WERI-Rb-1 (cell line): ENCODE measurements around the gene ZFP36L2.

Experiments used
- DNase-seq: peaks from one replicate; pipeline ENCODE4 v3.0.0-alpha.2; 2020
- H3K27ac ChIP-seq: fragments of 250-450 bp; sonication (Bioruptor Pico); 2 replicates; pipeline ENCODE4 v1.5.1; 2020; ENCODE audit warnings: mild to moderate bottlenecking, moderate library complexity
- H3K27me3 ChIP-seq: fragments of 250-450 bp; sonication (Bioruptor Pico); 2 replicates; pipeline ENCODE4 v1.5.1; 2021; ENCODE audit warnings: mild to moderate bottlenecking, low read depth, moderate library complexity; ENCODE audit not compliant: insufficient read depth, severe bottlenecking
- H3K36me3 ChIP-seq: fragments of 250-450 bp; sonication (Bioruptor Pico); 2 replicates; pipeline ENCODE4 v1.5.1; 2020; ENCODE audit warnings: mild to moderate bottlenecking, moderate library complexity
- H3K4me3 ChIP-seq: 2 replicates; pipeline ENCODE4 v1.5.1; 2011; ENCODE audit warnings: low read depth, mild to moderate bottlenecking, control low read depth, low read length
- H3K9me3 ChIP-seq: fragments of 250-450 bp; sonication (Bioruptor Pico); 2 replicates; pipeline ENCODE4 v1.5.1; 2021; ENCODE audit warnings: mild to moderate bottlenecking, moderate library complexity; ENCODE audit not compliant: severe bottlenecking
- TF ChIP-seq, protein P1 (sequence below): IDR thresholded peaks from 2 replicates; pipeline ENCODE4 v1.5.1; 2011; ENCODE audit warnings: low read depth, mild to moderate bottlenecking, control low read depth, inconsistent platforms, low read length

The ZFP36L2 gene

GRCh38 chr2:43270461-43270860 lies 44.1 kb upstream of the ZFP36L2 start:
- Histone ChIP-seq H3K4me3 (no peak overlapping the region), H3K27me3 (no peaks in the 10 kb centered on the region), H3K36me3 (no peaks in the 10 kb centered on the region; the same call in none of the 2 replicates), H3K9me3 (no peaks in the 10 kb centered on the region), H3K27ac (no peak overlapping the region)
- TF ChIP-seq, protein P1, sequence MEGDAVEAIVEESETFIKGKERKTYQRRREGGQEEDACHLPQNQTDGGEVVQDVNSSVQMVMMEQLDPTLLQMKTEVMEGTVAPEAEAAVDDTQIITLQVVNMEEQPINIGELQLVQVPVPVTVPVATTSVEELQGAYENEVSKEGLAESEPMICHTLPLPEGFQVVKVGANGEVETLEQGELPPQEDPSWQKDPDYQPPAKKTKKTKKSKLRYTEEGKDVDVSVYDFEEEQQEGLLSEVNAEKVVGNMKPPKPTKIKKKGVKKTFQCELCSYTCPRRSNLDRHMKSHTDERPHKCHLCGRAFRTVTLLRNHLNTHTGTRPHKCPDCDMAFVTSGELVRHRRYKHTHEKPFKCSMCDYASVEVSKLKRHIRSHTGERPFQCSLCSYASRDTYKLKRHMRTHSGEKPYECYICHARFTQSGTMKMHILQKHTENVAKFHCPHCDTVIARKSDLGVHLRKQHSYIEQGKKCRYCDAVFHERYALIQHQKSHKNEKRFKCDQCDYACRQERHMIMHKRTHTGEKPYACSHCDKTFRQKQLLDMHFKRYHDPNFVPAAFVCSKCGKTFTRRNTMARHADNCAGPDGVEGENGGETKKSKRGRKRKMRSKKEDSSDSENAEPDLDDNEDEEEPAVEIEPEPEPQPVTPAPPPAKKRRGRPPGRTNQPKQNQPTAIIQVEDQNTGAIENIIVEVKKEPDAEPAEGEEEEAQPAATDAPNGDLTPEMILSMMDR, result no peak
- DNase-seq, result no peak

DNA sequence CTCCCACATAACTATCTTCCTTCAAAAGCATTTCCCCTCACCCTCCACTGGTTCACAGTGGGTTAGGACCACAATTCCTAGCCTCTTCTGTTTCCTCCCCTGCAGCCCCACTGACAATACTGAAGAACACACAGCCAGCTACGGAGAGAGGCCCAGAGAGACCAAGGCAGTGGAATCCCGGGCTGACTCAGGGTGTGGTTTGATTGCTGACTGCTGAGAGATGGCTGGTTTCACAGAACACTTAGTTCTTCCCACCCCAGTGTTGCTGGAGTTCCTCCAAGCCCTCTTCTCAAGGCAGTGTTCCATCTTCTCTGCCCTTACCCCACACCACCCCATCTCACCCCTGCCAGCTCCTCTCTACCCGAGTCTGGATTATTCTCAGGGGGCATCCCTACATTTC lies 43.3 kb upstream of the ZFP36L2 start:
- TF ChIP-seq, protein P1, result no peak
- no peak overlapping the region for H3K4me3 ChIP-seq
- no peaks in the 10 kb centered on the region for H3K27me3 ChIP-seq
- no peaks in the 10 kb centered on the region; the same call in none of the 2 replicates for H3K36me3 ChIP-seq
- H3K27ac ChIP-seq, result no peak overlapping the region; the same call in 1 of the 2 replicates
- DNase-seq, result no peak
- H3K9me3 ChIP-seq, result no peaks in the 10 kb centered on the region

GRCh38 chr2:43269074-43269572 lies 42.7 kb upstream of the ZFP36L2 start:
- Histone ChIP-seq H3K27ac (peak overlapping the region; percentile 28), H3K9me3 (no peaks in the 10 kb centered on the region), H3K4me3 (no peak overlapping the region), H3K36me3 (no peaks in the 10 kb centered on the region; the same call in none of the 2 replicates), H3K27me3 (no peaks in the 10 kb centered on the region)
- TF ChIP-seq, protein P1, result peak; percentile 66
- peak; percentile 88 for DNase-seq

DNA sequence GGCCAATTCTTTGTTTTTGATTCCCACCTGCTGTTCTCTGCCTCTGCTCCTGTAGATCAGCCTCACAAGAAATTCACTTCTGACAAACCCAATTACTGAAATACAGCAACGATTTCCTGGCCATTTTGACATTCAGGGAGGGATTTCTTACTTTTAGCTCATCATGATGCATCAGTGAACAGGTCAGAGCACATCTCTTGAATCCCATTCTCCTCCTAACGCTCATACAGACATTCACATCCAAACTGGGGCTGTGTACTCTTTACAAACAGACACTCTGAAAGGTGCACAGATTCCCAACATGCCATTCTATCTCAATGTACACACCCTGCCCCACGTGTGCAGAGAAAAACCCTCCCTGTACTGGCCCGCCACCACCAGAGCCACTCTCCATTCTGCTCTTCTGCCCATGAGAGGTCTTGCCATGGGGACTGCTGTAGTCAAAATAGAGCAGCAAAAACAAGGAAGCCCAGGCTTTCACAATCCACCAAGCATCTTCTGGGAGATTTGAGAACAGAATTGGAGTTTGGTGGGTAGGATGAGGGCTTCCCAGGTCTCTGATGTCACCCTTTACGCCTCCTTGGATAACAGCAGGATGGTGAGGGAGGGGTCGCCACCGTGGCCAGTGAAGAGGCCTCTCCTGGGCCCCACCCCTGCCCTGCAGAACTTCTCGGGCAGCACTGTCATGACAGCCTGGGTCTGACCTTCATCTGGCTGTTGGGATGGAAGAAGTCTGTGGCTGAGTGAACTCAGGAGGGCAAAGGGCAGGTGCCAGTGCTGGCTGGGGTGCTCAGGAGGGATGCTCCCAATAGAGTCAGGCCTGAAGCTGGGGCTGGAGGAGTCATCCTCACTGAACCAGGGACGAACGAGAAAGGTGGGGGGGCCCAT lies 41.9 kb upstream of the ZFP36L2 start:
- DNase-seq, result no peak
- Histone ChIP-seq H3K9me3 (no peaks in the 10 kb centered on the region), H3K27me3 (no peaks in the 10 kb centered on the region), H3K27ac (peak overlapping the region; percentile 28), H3K36me3 (no peaks in the 10 kb centered on the region; the same call in none of the 2 replicates), H3K4me3 (no peak overlapping the region)
- TF ChIP-seq, protein P1, result no peak

DNA sequence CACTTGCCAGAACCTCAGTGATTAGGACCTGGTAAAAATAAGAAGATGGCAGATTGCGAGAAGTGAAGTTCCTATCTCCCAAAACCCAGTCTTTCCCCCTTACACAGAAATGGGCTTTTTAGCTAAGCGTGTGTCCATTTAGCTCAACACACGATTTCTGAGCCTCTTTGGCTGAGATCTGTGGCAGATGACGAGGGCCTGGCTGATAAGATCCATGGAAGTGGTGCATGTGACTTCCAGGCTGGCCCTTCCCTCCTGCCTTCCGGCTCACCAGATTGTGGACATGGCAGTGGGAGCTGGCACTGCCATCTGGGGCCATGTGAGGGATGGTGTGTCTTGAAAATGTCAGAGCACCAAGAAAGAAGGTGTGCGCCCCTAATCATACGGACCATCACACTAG lies 41.0 kb upstream of the ZFP36L2 start:
- no peaks in the 10 kb centered on the region for H3K27me3 ChIP-seq
- no peaks in the 10 kb centered on the region; the same call in none of the 2 replicates for H3K36me3 ChIP-seq
- TF ChIP-seq, protein P1, result no peak
- no peak overlapping the region for H3K4me3 ChIP-seq
- no peak overlapping the region for H3K27ac ChIP-seq
- DNase-seq, result no peak
- H3K9me3 ChIP-seq, result no peaks in the 10 kb centered on the region
